Measurements from ENCODE around the gene MRTO4.

GRCh38 chr1:19222979-19223824 is 28.4 kb upstream of the MRTO4 start:
- TF ChIP-seq CTCF (IDR thresholded peaks at IDR 0.05) (no peak), POLR2A (IDR thresholded peaks at IDR 0.05) (no peak)
